Occipital lobe (tissue), 2 donors: Measurements from ENCODE around the gene DYSF. TPM values are rescaled to one million over a fixed set of nuclear protein-coding genes. Genes with fewer than 3 reads are reported as not detected.
A peak's percentile ranks its signal among the peaks of the same experiment; 100 is the strongest.

Experiments
- DNase-seq: peaks from one replicate; lab custom pipeline; 2025; lab: John Stamatoyannopoulos, UW
- total RNA-seq: library from RNA; depleted of rRNA; stranded (reverse); fragments of >200 nt; gene quantifications from one replicate; pipeline ENCODE4 v1.2.3, GENCODE V29; 2014

The DYSF gene
- total RNA-seq, 1 donor from 2014 or later = 0.47 TPM

- DNase-seq = no peak
Observed at GRCh38 chr2:71691747-71692441, 238.5 kb downstream of the DYSF start.

GRCh38 chr2:71692621-71693277, 239.4 kb downstream of the DYSF start:
- DNase-seq = no peak

- DNase-seq = no peak
Observed at GRCh38 chr2:71693286-71694270, 240.2 kb downstream of the DYSF start.

- DNase-seq = no peak
Observed at GRCh38 chr2:71694501-71695234, 241.3 kb downstream of the DYSF start.

- no peak for DNase-seq
Observed at GRCh38 chr2:71695235-71696120, 242.1 kb downstream of the DYSF start.

GRCh38 chr2:71696381-71696780, 243.0 kb downstream of the DYSF start:
- no peak for DNase-seq

- no peak for DNase-seq
Observed at GRCh38 chr2:71697106-71698004, 244.0 kb downstream of the DYSF start.

GRCh38 chr2:71699428-71699827, 246.1 kb downstream of the DYSF start:
- DNase-seq = no peak

- no peak for DNase-seq
Observed at GRCh38 chr2:71700041-71700657, 246.8 kb downstream of the DYSF start.

GRCh38 chr2:71700658-71701397, 247.5 kb downstream of the DYSF start:
- peak; percentile 46 for DNase-seq

- no peak for DNase-seq
Observed at GRCh38 chr2:71702071-71702970, 249.0 kb downstream of the DYSF start.

- no peak for DNase-seq
Observed at GRCh38 chr2:71702971-71703898, 249.9 kb downstream of the DYSF start.

GRCh38 chr2:71704131-71704561, 250.8 kb downstream of the DYSF start:
- DNase-seq = no peak

GRCh38 chr2:71704688-71705087, 251.3 kb downstream of the DYSF start:
- DNase-seq = no peak

GRCh38 chr2:71705171-71705960, 252.0 kb downstream of the DYSF start:
- no peak for DNase-seq
